Neural cell (in vitro differentiated cells): ENCODE measurements around the gene SEC14L1.
"Not testable (repeated sequence)": the region's sequence is repeated elsewhere in the genome, so short reads cannot be mapped to it uniquely, and the experiment has no call there.

Source experiments
- EP300 ChIP-seq: fragments of 450-650 bp; conservative IDR thresholded peaks from 2 replicates; pipeline ENCODE4 v1.6.1; 2014; ENCODE audit warnings: antibody characterized with exemption, mild to moderate bottlenecking, moderate library complexity; ENCODE audit not compliant: poor library complexity, severe bottlenecking
- EZH2 ChIP-seq: fragments of 200-600, 300-800 bp; shearing (Covaris generic), sonication (generic); IDR thresholded peaks from 2 replicates; pipeline ENCODE4 v1.6.1; 2014; ENCODE audit warnings: antibody characterized with exemption, low read length, borderline replicate concordance, mild to moderate bottlenecking; ENCODE audit not compliant: insufficient read depth, poor library complexity, severe bottlenecking
- MXI1 ChIP-seq: fragments of 450-650 bp; conservative IDR thresholded peaks from 2 replicates; pipeline ENCODE4 v1.6.1; 2014; ENCODE audit warnings: antibody characterized with exemption, mild to moderate bottlenecking; ENCODE audit not compliant: poor library complexity, severe bottlenecking
- POLR2AphosphoS5 ChIP-seq: IDR thresholded peaks from 2 replicates; pipeline ENCODE4 v1.6.1; 2012
- RAD21 ChIP-seq: fragments of 450-650 bp; conservative IDR thresholded peaks from 2 replicates; pipeline ENCODE4 v1.6.1; 2014; ENCODE audit warnings: antibody characterized with exemption, mild to moderate bottlenecking, moderate library complexity
- TAF1 ChIP-seq: IDR thresholded peaks from 2 replicates; pipeline ENCODE4 v1.6.1; 2012; ENCODE audit warnings: low read depth
- TF ChIP-seq, protein P1 (sequence below): fragments of 450-650 bp; IDR thresholded peaks from 2 replicates; pipeline ENCODE4 v1.5.1; 2014; ENCODE audit warnings: antibody characterized with exemption, mild to moderate bottlenecking, moderate library complexity; ENCODE audit not compliant: poor library complexity, severe bottlenecking

DNA sequence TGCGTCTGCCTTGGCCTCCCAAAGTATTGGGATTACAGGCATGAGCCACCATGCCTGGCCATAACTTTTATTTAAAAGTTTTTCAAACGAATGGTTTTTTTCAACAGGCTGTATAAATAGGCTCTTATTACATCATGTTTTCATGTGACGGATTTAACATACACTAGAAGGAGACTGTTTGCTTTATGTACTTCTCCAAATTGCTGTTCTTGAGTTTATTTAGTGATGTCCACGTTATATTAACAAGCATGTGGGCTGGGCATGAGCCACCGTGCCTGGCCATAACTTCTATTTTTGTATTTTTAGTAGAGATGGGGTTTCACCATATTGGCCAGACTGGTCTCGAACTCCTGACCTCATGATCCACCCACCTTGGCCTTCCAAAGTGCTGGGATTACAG, 17.0 kb downstream of the SEC14L1 start:
- TF ChIP-seq, protein P1, sequence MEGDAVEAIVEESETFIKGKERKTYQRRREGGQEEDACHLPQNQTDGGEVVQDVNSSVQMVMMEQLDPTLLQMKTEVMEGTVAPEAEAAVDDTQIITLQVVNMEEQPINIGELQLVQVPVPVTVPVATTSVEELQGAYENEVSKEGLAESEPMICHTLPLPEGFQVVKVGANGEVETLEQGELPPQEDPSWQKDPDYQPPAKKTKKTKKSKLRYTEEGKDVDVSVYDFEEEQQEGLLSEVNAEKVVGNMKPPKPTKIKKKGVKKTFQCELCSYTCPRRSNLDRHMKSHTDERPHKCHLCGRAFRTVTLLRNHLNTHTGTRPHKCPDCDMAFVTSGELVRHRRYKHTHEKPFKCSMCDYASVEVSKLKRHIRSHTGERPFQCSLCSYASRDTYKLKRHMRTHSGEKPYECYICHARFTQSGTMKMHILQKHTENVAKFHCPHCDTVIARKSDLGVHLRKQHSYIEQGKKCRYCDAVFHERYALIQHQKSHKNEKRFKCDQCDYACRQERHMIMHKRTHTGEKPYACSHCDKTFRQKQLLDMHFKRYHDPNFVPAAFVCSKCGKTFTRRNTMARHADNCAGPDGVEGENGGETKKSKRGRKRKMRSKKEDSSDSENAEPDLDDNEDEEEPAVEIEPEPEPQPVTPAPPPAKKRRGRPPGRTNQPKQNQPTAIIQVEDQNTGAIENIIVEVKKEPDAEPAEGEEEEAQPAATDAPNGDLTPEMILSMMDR: not testable (repeated sequence)
- TF ChIP-seq RAD21, MXI1, TAF1, EZH2, POLR2AphosphoS5, EP300: not testable (repeated sequence)
